Right lobe of liver (tissue), 6 donors: ENCODE results near the gene PDE7B. TPM values are rescaled to one million over a fixed set of nuclear protein-coding genes. Genes with fewer than 3 reads are reported as not detected.

Source experiments
- ATAC-seq, 4 donors: fragments of 200-7000 bp; cut with Tn5 transposase; one replicate each; pipeline ENCODE4 v1.9.1; 2020; ENCODE audit warnings: mild to moderate bottlenecking in 4 of 4, moderate library complexity in 4 of 4
- DNase-seq, 3 donors: peaks; one replicate each; pipeline ENCODE4 v3.0.0-alpha.2; 2020
- H3K27ac ChIP-seq, 3 donors: fragments of 200-600 bp; one replicate each; pipeline ENCODE4 v1.8.0; 2022
- H3K27me3 ChIP-seq, 2 donors: fragments of 200-600 bp; one replicate each; pipeline ENCODE4 v1.8.0; 2022
- H3K36me3 ChIP-seq, 4 donors: fragments of 200-600 bp; sonication (generic) in 1 of 4; one replicate each; pipeline versions ENCODE4 v1.5.1 to v1.8.0; 2017 to 2022; ENCODE audit warnings: control low read depth in 1 of 4
- H3K4me1 ChIP-seq, 4 donors: fragments of 200-600 bp; sonication (generic) in 1 of 4; one replicate each; pipeline versions ENCODE4 v1.5.1 to v1.8.0; 2017 to 2022; ENCODE audit warnings: control low read depth in 1 of 4
- H3K4me3 ChIP-seq, 3 donors: fragments of 200-600 bp; one replicate each; pipeline ENCODE4 v1.8.0; 2022
- H3K9me3 ChIP-seq, 4 donors: fragments of 200-600 bp; sonication (generic) in 1 of 4; one replicate each; pipeline versions ENCODE4 v1.5.1 to v1.8.0; 2017 to 2022; ENCODE audit warnings: control low read depth in 1 of 4
- POLR2A ChIP-seq: fragments of 450-650 bp; IDR thresholded peaks from one replicate; pipeline ENCODE4 v1.6.1; 2017; ENCODE audit warnings: antibody characterized with exemption, mild to moderate bottlenecking
- WGBS: methylation state at CpG from one replicate; pipeline ENCODE4 v1.1.6; 2018; ENCODE audit warnings: low coverage, low lambda C conversion rate; ENCODE audit not compliant: insufficient coverage; ENCODE audit errors: missing lambda C conversion rate; 5-methylcytosine and 5-hydroxymethylcytosine counted together
- intact Hi-C, 2 donors: fragments of 100-400 bp; cut with DNase I; formaldehyde crosslinking; loops; one replicate each; pipeline versions ENCODE4 v1.11.2 to v1.14.1; 2022
- total RNA-seq, 6 experiments: library from RNA; depleted of rRNA in 2 of 6; stranded (reverse); fragments of >200 nt in 2 of 6; fragmentation: NEBNext Ultra II Directional in 3 of 6; extraction: Animal tissue kit (Norgen Biotek cat#: 25700) in 3 of 6; gene quantifications; one replicate each; pipeline versions ENCODE4 v1.1.0 to v1.2.4, GENCODE V29; 2016 to 2023
- TF ChIP-seq, protein P1 (sequence below), 4 donors: fragments of 200-600 bp in 3 of 4; fragments of 450-650 bp in 1 of 4; IDR thresholded peaks; one replicate each; pipeline versions ENCODE4 v1.5.1 to v1.8.0; 2016 to 2022; ENCODE audit warnings: antibody characterized with exemption in 4 of 4, mild to moderate bottlenecking in 2 of 4
- donor health status: DM: no; HTN: yes; CAD: no.
- donor health status: DM: no; HTN: no; CAD: no.
- donor health status: DM: no; HTN: no; CAD: no.
- donor health status: DM: no; HTN: yes; CAD: no.
- donor health status: DM: no; HTN: yes; CAD: no.

The PDE7B gene
- total RNA-seq, 6 experiments from 2014 or later = 1.1 to 5.1 (median 1.9) TPM

DNA sequence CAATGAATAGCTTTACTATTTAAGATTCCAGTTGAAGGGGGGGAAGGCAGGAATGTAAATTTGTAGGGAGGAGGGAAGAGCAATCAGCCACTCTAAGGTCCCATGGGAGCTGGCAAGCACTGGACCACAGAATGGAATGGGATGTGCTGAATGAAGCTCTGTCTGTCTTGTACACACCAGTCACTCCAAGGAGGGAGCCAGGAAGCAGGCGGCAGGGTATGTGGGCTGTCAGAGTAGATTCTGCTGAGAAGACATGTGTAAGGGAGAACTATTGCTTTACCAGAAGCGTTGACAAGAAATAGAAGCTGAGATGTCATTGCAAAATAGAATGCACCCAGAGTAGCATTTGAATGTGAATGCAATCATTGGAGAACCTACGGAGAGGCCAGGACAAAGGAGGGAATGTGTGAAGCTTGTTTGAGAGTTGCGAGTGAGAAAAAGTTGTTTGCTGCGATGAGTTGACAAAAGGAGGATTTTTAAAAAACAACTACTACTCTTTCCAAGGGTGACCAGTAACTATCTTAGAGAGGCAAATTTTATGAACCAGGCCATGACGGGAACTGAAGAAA is 25.2 kb upstream of the PDE7B start:
- Histone ChIP-seq H3K4me1 (peaks cover 0 to 10% (median 1%) of the 10 kb centered on the region in 4 donors), H3K4me3 (no peak overlapping the region), H3K27ac (no peak overlapping the region), H3K9me3 (no peaks in the 10 kb centered on the region), H3K36me3 (peaks cover 0 to 21% (median 10%) of the 10 kb centered on the region in 4 donors), H3K27me3 (no peaks in the 10 kb centered on the region)
- no peak for ATAC-seq
- TF ChIP-seq, protein P1, sequence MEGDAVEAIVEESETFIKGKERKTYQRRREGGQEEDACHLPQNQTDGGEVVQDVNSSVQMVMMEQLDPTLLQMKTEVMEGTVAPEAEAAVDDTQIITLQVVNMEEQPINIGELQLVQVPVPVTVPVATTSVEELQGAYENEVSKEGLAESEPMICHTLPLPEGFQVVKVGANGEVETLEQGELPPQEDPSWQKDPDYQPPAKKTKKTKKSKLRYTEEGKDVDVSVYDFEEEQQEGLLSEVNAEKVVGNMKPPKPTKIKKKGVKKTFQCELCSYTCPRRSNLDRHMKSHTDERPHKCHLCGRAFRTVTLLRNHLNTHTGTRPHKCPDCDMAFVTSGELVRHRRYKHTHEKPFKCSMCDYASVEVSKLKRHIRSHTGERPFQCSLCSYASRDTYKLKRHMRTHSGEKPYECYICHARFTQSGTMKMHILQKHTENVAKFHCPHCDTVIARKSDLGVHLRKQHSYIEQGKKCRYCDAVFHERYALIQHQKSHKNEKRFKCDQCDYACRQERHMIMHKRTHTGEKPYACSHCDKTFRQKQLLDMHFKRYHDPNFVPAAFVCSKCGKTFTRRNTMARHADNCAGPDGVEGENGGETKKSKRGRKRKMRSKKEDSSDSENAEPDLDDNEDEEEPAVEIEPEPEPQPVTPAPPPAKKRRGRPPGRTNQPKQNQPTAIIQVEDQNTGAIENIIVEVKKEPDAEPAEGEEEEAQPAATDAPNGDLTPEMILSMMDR (IDR thresholded peaks at IDR 0.05) = no peak
- no peak for TF ChIP-seq POLR2A
- intact Hi-C loops = no loop called here
- 96% methylated on average over 6 of the region's 6 CpGs for WGBS
- no peak for DNase-seq

DNA sequence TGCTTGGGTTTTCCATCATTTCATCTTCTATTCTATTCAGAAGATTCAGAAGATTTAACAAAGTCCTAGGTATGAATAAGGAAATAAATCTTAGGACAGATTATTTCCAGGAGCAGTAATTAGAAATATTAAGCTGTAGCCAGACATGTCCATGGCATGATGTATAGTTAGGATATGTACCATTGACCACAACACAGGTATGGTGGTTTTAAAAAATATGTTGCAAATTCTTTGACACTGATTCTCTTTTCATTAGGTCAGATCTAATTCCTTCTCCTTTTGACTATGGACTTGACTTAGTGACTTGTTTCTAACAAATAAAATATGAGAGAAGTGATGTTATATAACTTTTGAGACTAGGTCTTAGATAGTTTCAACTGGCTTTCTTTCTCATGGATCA is 23.5 kb upstream of the PDE7B start:
- ATAC-seq (no peak), DNase-seq (no peak)
- no peaks in the 10 kb centered on the region for H3K27me3 ChIP-seq
- no peaks in the 10 kb centered on the region for H3K9me3 ChIP-seq
- peaks cover 0 to 11% (median 4%) of the 10 kb centered on the region in 4 donors for H3K36me3 ChIP-seq
- intact Hi-C loops = no loop called here
- no peak for TF ChIP-seq POLR2A
- TF ChIP-seq, protein P1 (IDR thresholded peaks at IDR 0.05) = no peak
- peaks cover 0 to 15% (median 7%) of the 10 kb centered on the region in 4 donors for H3K4me1 ChIP-seq
- H3K4me3 ChIP-seq = no peak overlapping the region
- no peak overlapping the region for H3K27ac ChIP-seq

DNA sequence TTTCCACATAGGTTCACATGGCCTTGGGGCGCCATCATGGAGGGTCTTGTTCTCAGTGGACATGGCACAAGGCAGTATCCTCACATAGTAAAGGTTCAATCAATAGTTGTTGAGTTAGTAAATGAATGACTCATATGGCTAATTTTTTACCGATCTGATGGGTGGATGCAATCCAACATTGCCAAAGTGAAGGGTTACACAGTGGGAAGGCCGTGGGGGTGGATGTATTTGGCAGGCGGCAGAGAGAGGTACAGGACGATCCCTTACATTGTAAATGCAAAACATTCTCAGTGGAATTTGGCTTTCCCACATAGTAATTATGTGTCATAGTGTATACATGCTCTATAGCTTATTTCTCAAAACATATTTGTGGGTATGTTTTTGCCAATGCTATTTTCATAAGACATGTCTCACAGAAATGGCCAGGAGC is 21.0 kb upstream of the PDE7B start:
- ATAC-seq (peak; percentile 87 to 93 (median 90)), DNase-seq (peak; percentile 68 to 83 (median 77))
- WGBS = 47% methylated on average over 4 of the region's 5 CpGs

DNA sequence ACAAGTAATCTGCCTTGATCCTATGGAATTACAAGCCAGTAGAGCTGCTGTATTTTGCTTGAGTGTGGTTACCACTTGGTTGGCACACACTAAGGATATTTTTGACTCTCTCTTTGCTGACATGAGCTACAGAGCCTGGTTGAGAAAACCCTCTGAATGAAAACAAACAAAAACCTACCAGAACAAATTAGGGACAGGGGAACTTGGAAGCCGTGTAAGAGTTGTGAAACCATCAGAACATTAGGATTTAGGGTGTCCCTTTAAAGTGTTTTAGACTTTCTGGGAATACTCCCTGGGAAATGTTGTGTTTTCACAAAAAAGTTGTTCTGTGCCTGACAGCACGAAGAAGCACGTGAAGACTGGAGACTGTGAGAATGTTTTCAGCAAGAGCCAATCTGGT is 20.5 kb upstream of the PDE7B start:
- Histone ChIP-seq H3K27me3 (no peaks in the 10 kb centered on the region), H3K9me3 (no peaks in the 10 kb centered on the region), H3K27ac (peak overlapping the region; percentile 5 to 95 (median 72)), H3K36me3 (peaks cover 0 to 2% (median under 1%) of the 10 kb centered on the region in 4 donors), H3K4me1 (peaks cover 0 to 15% (median 7%) of the 10 kb centered on the region in 4 donors), H3K4me3 (peak overlapping the region in 2 of 3 donors; percentile 54 to 59)
- DNase-seq (peak in 1 of 3 donors; percentile 51), ATAC-seq (peak; percentile 73 to 83 (median 82))
- WGBS = 27% methylated on average over 3 of the region's 3 CpGs
- intact Hi-C loops = no loop called here
- TF ChIP-seq, protein P1 (IDR thresholded peaks at IDR 0.05) = no peak
- TF ChIP-seq POLR2A = peak; percentile 3

More for the DNA sequence above, 21.0 kb upstream of the PDE7B start:
- Histone ChIP-seq H3K9me3 (no peaks in the 10 kb centered on the region), H3K4me3 (peak overlapping the region; percentile 28 to 59 (median 54)), H3K4me1 (peaks cover 0 to 15% (median 7%) of the 10 kb centered on the region in 4 donors), H3K27ac (peak overlapping the region; percentile 5 to 95 (median 72)), H3K36me3 (peaks cover 0 to 4% (median under 1%) of the 10 kb centered on the region in 4 donors), H3K27me3 (no peaks in the 10 kb centered on the region)
- TF ChIP-seq POLR2A = peak; percentile 30
- TF ChIP-seq, protein P1 (IDR thresholded peaks at IDR 0.05) = no peak
- intact Hi-C loops = no loop called here
